ENCODE results near the gene CLEC2L.

CLEC2L gene

DNA sequence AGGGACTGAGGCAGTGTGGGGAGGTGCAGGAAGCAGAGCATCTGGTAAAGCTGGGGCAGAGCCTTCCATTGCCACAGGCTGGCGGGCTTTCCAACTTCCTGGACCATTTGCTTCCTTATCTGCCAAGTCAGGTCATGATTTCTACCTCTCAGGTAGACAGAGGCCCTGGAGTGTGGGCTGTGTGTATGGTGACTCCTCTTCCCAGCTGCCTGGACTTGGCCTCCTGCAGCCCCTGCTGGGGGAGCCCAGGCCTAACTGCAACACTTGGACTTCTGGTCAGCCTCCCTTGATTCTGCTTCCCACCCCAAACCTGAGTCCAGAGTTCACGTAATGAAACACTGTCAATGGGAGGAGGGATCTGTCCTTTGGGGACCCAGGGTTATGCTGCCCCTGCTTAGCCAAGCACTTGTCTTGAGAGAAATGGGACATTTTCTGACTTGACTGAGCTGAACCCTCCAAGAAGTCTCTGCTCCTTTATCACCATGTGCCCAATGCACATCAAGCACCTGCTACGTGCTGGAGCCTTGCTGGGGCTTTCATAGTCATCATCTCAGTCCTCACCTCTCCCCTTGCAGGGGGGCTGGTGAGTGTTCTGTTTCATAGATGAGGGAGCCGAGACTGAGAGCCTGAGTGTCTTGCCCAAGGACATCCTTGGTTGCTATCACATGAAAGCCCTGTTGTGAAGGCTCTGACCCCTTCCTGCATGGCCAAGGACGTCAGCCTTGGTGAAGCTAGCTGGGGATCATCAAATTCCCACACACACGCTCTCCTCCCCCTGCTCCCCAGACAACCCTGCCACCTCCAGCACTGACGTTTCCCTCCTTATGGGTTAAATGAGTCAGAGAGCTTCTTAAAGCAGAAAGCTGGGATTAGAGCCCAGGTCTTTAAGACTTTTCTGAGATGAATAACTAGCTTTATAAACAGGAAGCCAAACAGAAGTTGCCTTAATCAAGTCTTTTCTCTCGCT is 3.4 kb downstream of the CLEC2L start:
- no peak overlapping the region for H3K9ac ChIP-seq (ENCODE audit: low read length)
- no peak overlapping the region for H3K4me3 ChIP-seq (ENCODE audit: low read length)
- H3K27ac ChIP-seq (ENCODE audit: low read depth, low read length): no peak overlapping the region
- no peaks in the 10 kb centered on the region for H3K36me3 ChIP-seq (ENCODE audit: control insufficient read depth, insufficient read depth, low read length)
- peaks cover 2% of the 10 kb centered on the region for H3K4me1 ChIP-seq (ENCODE audit: control insufficient read depth, insufficient read depth, low read length)
- H3K27me3 ChIP-seq (ENCODE audit: control insufficient read depth, insufficient read depth, low read length): peaks cover 6% of the 10 kb centered on the region

DNA sequence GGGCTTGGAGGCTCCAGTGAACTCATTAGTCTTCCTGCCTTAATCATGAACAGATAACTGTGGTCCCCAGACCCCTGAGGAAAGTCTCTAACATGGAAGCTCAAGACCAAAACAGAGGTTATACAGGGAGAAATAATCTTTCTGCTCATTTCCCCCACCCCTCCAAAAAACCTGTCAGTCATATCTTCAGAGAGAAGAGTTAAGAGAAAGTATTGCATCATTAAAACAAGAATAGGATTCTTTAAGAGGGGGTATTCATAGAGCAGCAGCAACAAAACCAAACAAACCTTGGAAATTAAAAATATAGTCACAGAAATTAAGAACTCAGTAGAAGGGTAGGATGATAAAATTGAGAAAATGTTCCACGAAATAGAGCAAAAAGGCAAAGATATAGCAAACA is 7.6 kb downstream of the CLEC2L start:
- no peak overlapping the region for H3K4me3 ChIP-seq (ENCODE audit: low read length)
- no peaks in the 10 kb centered on the region for H3K36me3 ChIP-seq (ENCODE audit: control insufficient read depth, insufficient read depth, low read length)
- no peaks in the 10 kb centered on the region for H3K27me3 ChIP-seq (ENCODE audit: control insufficient read depth, insufficient read depth, low read length)
- H3K9ac ChIP-seq (ENCODE audit: low read length): no peak overlapping the region
- no peak overlapping the region for H3K27ac ChIP-seq (ENCODE audit: low read depth, low read length)
- H3K4me1 ChIP-seq (ENCODE audit: control insufficient read depth, insufficient read depth, low read length): no peaks in the 10 kb centered on the region

DNA sequence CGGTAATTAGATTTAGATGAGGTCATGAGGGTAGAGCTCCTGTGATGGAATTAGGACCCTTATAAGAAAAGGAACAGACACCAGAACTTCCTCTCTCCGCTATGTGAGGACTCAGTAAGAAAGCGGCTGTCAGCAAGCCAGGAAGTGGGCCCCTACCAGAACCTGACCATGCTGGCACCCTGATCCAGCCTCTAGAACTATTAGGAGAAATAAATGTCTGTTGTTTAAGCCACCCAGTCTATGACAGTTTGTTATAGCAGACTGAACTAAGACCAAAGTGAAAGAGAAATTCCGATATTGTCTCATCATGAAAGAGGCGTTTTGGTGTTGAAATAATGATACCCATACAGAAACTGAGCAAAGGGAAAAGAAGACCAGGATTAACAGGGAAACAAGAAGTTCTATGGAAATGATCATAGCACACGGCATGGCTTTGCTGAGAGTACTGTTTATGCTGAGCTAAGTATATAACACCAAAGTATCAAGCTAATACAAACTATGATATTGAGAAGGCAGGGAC is 9.2 kb downstream of the CLEC2L start:
- H3K4me3 ChIP-seq (ENCODE audit: low read length): no peak overlapping the region
- no peak overlapping the region for H3K9ac ChIP-seq (ENCODE audit: low read length)
- H3K36me3 ChIP-seq (ENCODE audit: control insufficient read depth, insufficient read depth, low read length): no peaks in the 10 kb centered on the region
- H3K27me3 ChIP-seq (ENCODE audit: control insufficient read depth, insufficient read depth, low read length): no peaks in the 10 kb centered on the region
- no peaks in the 10 kb centered on the region for H3K4me1 ChIP-seq (ENCODE audit: control insufficient read depth, insufficient read depth, low read length)
- no peak overlapping the region for H3K27ac ChIP-seq (ENCODE audit: low read depth, low read length)

DNA sequence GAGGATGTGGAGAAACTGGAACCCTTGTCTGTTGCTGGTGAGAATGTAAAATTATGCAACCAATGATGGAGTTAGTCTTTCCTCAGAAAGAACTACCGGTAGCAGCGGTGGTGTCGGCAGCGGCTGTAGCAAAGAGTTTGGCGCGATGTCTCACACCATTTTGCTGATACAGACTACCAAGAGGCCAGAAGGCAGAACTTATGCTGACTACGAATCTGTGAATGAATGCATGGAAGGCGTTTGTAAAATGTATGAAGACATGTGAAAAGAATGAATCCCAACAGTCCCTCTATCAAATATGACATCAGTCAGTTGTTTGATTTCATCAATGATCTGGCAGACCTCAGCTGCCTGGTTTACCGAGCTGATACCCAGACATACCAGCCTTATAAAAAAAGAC is 10.6 kb downstream of the CLEC2L start:
- no peak overlapping the region for H3K27ac ChIP-seq (ENCODE audit: low read depth, low read length)
- no peak overlapping the region for H3K4me3 ChIP-seq (ENCODE audit: low read length)
- H3K27me3 ChIP-seq (ENCODE audit: control insufficient read depth, insufficient read depth, low read length): no peaks in the 10 kb centered on the region
- H3K9ac ChIP-seq (ENCODE audit: low read length): no peak overlapping the region
- no peaks in the 10 kb centered on the region for H3K4me1 ChIP-seq (ENCODE audit: control insufficient read depth, insufficient read depth, low read length)
- no peaks in the 10 kb centered on the region for H3K36me3 ChIP-seq (ENCODE audit: control insufficient read depth, insufficient read depth, low read length)

DNA sequence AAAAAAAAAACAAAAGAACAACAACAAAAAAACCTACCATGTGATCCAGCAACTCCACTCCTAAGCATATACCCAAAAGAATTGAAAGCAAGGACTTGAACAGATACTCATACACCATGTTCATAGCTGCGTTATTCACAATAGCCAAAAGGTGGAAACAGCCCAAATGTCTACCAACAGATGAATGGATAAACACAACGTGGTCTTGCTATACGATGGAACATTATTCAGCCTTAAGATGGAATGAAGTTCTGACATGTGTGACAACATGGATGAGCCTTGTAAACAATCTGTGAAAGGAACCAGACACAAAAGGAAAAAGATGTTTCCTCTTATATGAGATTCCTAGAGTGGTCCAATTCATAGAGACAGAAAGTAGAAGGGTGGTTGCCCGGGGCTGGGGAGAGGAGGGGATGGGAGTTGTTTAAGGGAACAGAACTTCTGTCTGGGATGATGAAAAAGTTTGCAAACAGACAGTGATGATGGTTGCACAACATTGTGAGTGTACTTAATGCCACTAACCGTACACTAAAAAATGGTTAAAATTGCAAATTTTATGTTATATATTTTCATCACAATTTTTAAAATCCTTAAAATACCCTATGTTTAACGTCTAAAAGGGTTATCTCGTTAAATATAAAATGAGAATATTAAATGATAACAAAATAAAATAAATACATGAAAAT is 11.6 kb downstream of the CLEC2L start:
- Histone ChIP-seq H3K27me3 (ENCODE audit: control insufficient read depth, insufficient read depth, low read length) (no peaks in the 10 kb centered on the region), H3K4me1 (ENCODE audit: control insufficient read depth, insufficient read depth, low read length) (no peaks in the 10 kb centered on the region), H3K27ac (ENCODE audit: low read depth, low read length) (no peak overlapping the region), H3K4me3 (ENCODE audit: low read length) (no peak overlapping the region), H3K9ac (ENCODE audit: low read length) (no peak overlapping the region), H3K36me3 (ENCODE audit: control insufficient read depth, insufficient read depth, low read length) (no peaks in the 10 kb centered on the region)

DNA sequence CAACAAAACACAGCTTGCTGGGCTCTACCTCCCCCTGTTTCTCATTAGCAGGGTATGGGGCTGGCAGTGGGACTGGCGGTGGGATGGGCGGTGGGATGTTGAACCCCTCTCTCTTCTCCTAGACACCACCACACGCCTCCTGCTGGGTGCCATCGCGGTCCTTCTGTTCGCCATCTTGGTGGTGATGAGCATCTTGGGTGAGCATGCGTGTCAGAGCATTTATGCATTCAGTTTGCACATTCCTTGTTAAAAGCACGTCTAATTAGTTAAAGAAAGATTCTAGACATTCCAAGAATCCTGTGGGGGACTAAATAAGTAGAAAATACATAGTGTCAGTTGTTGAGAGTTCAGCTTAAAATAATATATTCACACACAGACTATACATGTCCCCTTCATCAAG is 12.7 kb downstream of the CLEC2L start:
- H3K4me1 ChIP-seq (ENCODE audit: control insufficient read depth, insufficient read depth, low read length): no peaks in the 10 kb centered on the region
- H3K4me3 ChIP-seq (ENCODE audit: low read length): no peak overlapping the region
- H3K27ac ChIP-seq (ENCODE audit: low read depth, low read length): no peak overlapping the region
- H3K9ac ChIP-seq (ENCODE audit: low read length): no peak overlapping the region
- no peaks in the 10 kb centered on the region for H3K36me3 ChIP-seq (ENCODE audit: control insufficient read depth, insufficient read depth, low read length)
- no peaks in the 10 kb centered on the region for H3K27me3 ChIP-seq (ENCODE audit: control insufficient read depth, insufficient read depth, low read length)

DNA sequence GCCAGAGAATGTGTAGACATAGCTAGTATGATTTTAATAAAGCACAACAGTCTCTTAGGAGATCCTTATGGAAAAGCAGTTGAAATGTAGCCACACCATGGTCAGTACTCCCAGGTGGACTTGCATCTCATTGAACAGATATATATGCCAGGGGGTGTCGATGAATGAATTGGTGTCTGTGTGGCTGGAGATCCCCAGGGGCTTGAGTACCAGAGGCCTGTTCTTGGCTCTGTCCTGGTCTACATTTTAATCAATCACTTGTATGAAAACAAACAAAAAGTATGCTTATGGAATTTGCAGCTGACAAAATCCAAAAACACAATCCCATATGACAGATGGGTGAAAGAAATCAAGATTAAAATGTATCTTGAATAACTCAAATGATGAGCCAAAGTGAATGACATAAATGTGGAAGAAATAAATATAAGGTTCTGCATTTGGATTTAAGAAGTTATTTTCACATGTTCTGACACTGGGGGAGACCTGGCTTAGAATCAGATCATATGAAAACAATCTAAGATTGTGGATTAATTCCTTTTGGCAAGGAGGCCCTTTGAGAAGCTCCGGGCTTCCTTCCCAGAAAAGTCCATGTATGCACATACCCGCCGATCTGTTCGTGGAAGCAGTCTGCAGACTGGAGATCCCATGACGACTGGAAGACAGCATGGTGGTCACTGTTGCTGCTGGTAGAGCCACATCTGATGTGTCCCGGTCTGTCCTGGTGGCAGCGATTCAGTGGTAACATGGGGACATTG is 15.6 kb downstream of the CLEC2L start:
- Histone ChIP-seq H3K9ac (ENCODE audit: low read length) (no peak overlapping the region), H3K4me3 (ENCODE audit: low read length) (no peak overlapping the region), H3K36me3 (ENCODE audit: control insufficient read depth, insufficient read depth, low read length) (no peaks in the 10 kb centered on the region), H3K27ac (ENCODE audit: low read depth, low read length) (no peak overlapping the region), H3K4me1 (ENCODE audit: control insufficient read depth, insufficient read depth, low read length) (no peaks in the 10 kb centered on the region), H3K27me3 (ENCODE audit: control insufficient read depth, insufficient read depth, low read length) (no peaks in the 10 kb centered on the region)

DNA sequence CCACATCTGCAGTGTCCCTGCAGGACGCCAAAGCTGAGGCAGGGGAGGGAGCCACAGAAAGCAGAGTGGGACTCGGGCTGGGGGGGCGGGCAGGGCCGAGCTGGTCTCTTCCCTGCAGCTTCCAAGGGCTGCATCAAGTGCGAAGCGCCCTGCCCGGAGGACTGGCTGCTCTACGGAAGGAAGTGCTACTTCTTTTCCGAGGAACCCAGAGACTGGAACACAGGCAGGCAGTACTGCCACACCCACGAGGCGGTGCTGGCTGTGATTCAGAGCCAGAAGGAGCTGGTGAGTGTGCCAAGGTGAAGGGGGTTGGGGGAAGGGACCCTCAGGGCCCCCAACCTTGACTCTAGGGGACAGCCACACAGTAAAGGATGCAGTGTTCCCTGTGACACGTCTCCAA is 16.7 kb downstream of the CLEC2L start:
- Histone ChIP-seq H3K4me3 (ENCODE audit: low read length) (no peak overlapping the region), H3K9ac (ENCODE audit: low read length) (no peak overlapping the region), H3K27me3 (ENCODE audit: control insufficient read depth, insufficient read depth, low read length) (no peaks in the 10 kb centered on the region), H3K36me3 (ENCODE audit: control insufficient read depth, insufficient read depth, low read length) (no peaks in the 10 kb centered on the region), H3K27ac (ENCODE audit: low read depth, low read length) (no peak overlapping the region), H3K4me1 (ENCODE audit: control insufficient read depth, insufficient read depth, low read length) (no peaks in the 10 kb centered on the region)

DNA sequence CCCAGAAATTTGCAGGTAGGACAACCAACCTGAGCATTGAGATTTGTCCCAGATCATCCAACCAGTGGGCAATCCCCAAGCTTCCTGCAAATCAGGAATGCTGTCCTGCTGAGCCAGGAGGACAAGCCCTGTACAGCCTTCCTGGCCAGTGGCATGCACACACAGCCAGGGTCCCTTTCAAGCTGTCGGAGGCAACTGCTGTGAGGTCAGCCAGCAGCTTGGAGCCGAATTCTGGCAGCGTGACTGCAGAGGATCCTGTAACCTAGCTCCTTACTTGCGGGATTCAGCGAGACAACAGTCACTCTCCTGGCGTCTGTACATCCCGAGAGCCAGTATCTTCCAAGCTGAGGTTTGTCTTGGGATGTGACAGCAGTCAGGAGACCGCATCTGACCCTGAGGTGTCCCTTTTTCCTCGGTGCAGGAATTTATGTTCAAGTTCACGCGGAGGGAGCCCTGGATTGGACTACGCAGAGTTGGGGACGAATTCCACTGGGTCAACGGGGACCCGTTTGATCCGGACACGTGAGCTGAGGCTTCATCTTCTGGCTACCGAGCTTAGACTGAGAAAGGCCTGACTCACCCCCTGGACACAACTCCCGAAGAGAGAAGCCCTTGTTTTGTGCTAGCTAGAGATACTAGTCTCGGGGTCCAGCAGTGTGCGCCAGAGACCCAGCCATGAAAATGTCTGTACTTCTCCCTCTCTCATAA is 18.3 kb downstream of the CLEC2L start:
- Histone ChIP-seq H3K27me3 (ENCODE audit: control insufficient read depth, insufficient read depth, low read length) (no peaks in the 10 kb centered on the region), H3K4me3 (ENCODE audit: low read length) (no peak overlapping the region), H3K27ac (ENCODE audit: low read depth, low read length) (no peak overlapping the region), H3K4me1 (ENCODE audit: control insufficient read depth, insufficient read depth, low read length) (no peaks in the 10 kb centered on the region), H3K9ac (ENCODE audit: low read length) (no peak overlapping the region), H3K36me3 (ENCODE audit: control insufficient read depth, insufficient read depth, low read length) (no peaks in the 10 kb centered on the region)

DNA sequence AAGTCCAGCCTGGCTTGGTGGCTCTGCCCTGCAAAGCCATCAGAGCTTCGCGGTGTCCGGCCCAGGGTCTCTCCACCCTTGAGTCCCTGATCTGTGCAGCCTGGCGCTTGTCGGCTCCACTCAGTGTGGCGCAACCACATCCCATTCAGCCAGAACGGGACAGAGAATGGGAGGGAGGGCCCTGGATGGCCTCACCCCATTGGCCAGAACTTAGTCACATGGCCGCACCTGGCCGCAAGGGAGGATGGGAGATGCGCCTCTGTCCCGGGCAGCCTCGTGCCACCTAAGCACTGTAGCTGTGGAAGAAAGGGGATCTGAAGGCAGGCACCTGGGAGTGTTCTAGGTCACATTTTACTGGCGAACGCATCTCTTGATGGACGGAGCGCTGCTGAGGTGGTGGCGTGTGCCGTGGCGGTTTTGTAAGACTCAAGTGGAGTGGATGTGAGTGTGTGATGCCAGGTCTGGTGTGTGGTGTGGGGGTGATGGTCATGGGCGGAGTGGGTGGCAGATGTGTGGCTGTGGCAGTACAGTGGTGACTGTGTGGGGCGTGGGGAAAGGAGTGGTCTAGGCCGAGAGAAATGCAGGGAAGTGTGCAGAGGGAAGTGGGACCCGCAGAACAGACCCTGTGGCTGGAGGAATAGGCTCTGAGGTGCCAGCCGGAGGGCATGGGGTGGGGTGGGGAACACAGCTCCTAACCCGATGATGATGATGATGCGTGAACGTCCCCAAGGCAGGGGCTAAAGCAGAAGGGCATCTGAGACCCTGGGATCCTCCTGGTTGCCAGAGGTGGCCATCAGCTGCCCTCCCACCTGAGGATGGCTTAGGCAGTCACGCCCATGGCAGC is 19.0 kb downstream of the CLEC2L start:
- Histone ChIP-seq H3K36me3 (ENCODE audit: control insufficient read depth, insufficient read depth, low read length) (no peaks in the 10 kb centered on the region), H3K27ac (ENCODE audit: low read depth, low read length) (no peak overlapping the region)

DNA sequence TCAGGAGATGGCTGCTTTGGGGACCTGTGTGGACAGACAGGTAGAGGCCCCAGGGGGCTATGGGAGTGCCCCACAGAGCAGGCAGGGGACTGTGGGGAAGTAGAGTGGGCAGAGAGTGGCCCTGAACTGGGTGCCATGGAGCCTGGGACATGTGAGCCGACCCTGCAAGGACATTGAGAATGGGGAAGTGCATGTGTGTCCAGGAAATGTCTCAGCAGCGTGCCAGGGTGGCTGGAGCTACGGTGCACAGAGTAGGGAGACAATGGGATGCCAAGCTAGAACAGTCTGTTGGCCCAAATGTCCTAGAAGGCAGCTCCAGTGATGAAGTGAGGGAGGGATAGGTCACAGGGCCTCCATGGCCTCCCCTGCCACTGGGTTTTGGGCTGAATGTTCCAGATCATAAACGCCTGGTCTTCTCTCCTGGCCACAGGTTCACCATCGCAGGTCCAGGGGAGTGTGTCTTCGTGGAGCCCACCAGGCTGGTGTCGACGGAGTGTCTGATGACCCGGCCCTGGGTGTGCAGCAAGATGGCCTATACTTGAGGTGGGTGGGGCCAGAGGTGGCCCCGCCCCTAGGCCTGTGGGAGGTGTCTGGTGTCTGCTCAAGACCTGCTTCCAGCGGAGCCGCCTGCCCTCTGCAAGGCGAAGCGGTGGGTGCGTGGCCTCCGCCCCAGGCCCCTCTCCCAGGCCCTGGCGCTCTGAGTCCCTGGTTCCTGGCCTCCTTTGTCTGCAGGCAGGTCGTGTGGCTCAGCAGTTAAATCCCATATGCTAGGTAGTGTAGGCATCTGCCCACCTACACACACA is 20.5 kb downstream of the CLEC2L start:
- Histone ChIP-seq H3K9ac (ENCODE audit: low read length) (no peak overlapping the region), H3K27me3 (ENCODE audit: control insufficient read depth, insufficient read depth, low read length) (no peaks in the 10 kb centered on the region), H3K4me3 (ENCODE audit: low read length) (no peak overlapping the region), H3K27ac (ENCODE audit: low read depth, low read length) (no peak overlapping the region), H3K36me3 (ENCODE audit: control insufficient read depth, insufficient read depth, low read length) (no peaks in the 10 kb centered on the region), H3K4me1 (ENCODE audit: control insufficient read depth, insufficient read depth, low read length) (no peaks in the 10 kb centered on the region)

More for the DNA sequence above, 19.0 kb downstream of the CLEC2L start:
- H3K4me3 ChIP-seq (ENCODE audit: low read length): no peak overlapping the region
- H3K9ac ChIP-seq (ENCODE audit: low read length): no peak overlapping the region
- no peaks in the 10 kb centered on the region for H3K27me3 ChIP-seq (ENCODE audit: control insufficient read depth, insufficient read depth, low read length)
- no peaks in the 10 kb centered on the region for H3K4me1 ChIP-seq (ENCODE audit: control insufficient read depth, insufficient read depth, low read length)
